Measurements from ENCODE around the gene DUOX2. TPM values are rescaled to one million over a fixed set of nuclear protein-coding genes. Genes with fewer than 3 reads are reported as not detected.
A peak's percentile ranks its signal among the peaks of the same experiment; 100 is the strongest.

The DUOX2 gene
- total and polyA plus RNA-seq, 4 donors = 0.06 to 0.08 TPM; not detected in 2

DNA sequence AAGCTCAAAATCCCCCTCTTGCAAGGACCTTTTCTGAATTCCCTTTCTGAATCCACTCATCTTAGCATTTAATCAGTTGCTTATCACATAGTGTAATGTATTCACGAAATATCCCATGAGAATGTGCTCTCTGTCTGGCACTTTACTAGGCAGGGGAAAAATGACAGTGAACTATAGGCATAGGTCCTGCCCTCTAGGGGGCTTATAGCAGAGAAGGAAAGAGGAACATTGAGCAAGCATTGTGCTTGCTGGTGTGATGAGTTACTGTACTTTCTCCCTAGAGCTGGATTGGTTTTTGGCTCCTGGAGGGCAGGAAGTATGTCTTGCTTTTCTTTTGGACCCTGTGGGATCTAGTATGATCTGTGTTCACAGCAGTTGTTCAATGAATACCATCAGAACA is 26.5 kb downstream of the DUOX2 start:
- Histone ChIP-seq H3K9me3 (ENCODE audit: control insufficient read depth in 4 of 4, low read length in 3 of 4) (no peaks in the 10 kb centered on the region), H3K4me3 (ENCODE audit: low read depth in 1 of 3, low read length in 3 of 3) (no peak overlapping the region), H3K27ac (ENCODE audit: low read depth in 1 of 2, low read length in 2 of 2) (no peak overlapping the region), H3K27me3 (ENCODE audit: control insufficient read depth in 4 of 4, insufficient read depth in 4 of 4, low read length in 3 of 4) (no peaks in the 10 kb centered on the region), H3K36me3 (ENCODE audit: control insufficient read depth in 4 of 4, insufficient read depth in 3 of 4, low read depth in 1 of 4, low read length in 3 of 4) (no peaks in the 10 kb centered on the region), H3K4me1 (ENCODE audit: control insufficient read depth in 4 of 4, insufficient read depth in 4 of 4, low read length in 3 of 4) (no peaks in the 10 kb centered on the region), H3K9ac (ENCODE audit: low read depth in 1 of 2, low read length in 2 of 2) (no peak overlapping the region)
- 75% methylated on average over 1 of the region's 1 CpG for WGBS
- no peak for DNase-seq (ENCODE audit: low spot score)
- TF ChIP-seq FOXA1 (IDR thresholded peaks at IDR 0.05) = no peak
- no peak for TF ChIP-seq NR2F2 (IDR thresholded peaks at IDR 0.05)
- TF ChIP-seq, protein P1, sequence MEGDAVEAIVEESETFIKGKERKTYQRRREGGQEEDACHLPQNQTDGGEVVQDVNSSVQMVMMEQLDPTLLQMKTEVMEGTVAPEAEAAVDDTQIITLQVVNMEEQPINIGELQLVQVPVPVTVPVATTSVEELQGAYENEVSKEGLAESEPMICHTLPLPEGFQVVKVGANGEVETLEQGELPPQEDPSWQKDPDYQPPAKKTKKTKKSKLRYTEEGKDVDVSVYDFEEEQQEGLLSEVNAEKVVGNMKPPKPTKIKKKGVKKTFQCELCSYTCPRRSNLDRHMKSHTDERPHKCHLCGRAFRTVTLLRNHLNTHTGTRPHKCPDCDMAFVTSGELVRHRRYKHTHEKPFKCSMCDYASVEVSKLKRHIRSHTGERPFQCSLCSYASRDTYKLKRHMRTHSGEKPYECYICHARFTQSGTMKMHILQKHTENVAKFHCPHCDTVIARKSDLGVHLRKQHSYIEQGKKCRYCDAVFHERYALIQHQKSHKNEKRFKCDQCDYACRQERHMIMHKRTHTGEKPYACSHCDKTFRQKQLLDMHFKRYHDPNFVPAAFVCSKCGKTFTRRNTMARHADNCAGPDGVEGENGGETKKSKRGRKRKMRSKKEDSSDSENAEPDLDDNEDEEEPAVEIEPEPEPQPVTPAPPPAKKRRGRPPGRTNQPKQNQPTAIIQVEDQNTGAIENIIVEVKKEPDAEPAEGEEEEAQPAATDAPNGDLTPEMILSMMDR (IDR thresholded peaks at IDR 0.05; ENCODE audit: low read depth, low read length, missing input control) = no peak
- TF ChIP-seq JUND (IDR thresholded peaks at IDR 0.05) = no peak
- TF ChIP-seq TAF1 (conservative IDR thresholded peaks at IDR 0.05) = no peak
- TF ChIP-seq GABPA (IDR thresholded peaks at IDR 0.05 in 1 of 2, conservative IDR thresholded peaks at IDR 0.05 in 1 of 2) = no peak
- TF ChIP-seq EGR1 (IDR thresholded peaks at IDR 0.05; ENCODE audit: low read depth in 2 of 2) = no peak
- TF ChIP-seq FOXA2 (IDR thresholded peaks at IDR 0.05) = no peak
- no peak for TF ChIP-seq SP1 (IDR thresholded peaks at IDR 0.05)
- no peak for TF ChIP-seq YY1 (IDR thresholded peaks at IDR 0.05)
- no peak for TF ChIP-seq RAD21 (IDR thresholded peaks at IDR 0.05)
- TF ChIP-seq, protein P2, sequence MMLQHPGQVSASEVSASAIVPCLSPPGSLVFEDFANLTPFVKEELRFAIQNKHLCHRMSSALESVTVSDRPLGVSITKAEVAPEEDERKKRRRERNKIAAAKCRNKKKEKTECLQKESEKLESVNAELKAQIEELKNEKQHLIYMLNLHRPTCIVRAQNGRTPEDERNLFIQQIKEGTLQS (IDR thresholded peaks at IDR 0.05) = no peak
- TF ChIP-seq HNF4G (IDR thresholded peaks at IDR 0.05) = no peak
- TF ChIP-seq, protein P3, sequence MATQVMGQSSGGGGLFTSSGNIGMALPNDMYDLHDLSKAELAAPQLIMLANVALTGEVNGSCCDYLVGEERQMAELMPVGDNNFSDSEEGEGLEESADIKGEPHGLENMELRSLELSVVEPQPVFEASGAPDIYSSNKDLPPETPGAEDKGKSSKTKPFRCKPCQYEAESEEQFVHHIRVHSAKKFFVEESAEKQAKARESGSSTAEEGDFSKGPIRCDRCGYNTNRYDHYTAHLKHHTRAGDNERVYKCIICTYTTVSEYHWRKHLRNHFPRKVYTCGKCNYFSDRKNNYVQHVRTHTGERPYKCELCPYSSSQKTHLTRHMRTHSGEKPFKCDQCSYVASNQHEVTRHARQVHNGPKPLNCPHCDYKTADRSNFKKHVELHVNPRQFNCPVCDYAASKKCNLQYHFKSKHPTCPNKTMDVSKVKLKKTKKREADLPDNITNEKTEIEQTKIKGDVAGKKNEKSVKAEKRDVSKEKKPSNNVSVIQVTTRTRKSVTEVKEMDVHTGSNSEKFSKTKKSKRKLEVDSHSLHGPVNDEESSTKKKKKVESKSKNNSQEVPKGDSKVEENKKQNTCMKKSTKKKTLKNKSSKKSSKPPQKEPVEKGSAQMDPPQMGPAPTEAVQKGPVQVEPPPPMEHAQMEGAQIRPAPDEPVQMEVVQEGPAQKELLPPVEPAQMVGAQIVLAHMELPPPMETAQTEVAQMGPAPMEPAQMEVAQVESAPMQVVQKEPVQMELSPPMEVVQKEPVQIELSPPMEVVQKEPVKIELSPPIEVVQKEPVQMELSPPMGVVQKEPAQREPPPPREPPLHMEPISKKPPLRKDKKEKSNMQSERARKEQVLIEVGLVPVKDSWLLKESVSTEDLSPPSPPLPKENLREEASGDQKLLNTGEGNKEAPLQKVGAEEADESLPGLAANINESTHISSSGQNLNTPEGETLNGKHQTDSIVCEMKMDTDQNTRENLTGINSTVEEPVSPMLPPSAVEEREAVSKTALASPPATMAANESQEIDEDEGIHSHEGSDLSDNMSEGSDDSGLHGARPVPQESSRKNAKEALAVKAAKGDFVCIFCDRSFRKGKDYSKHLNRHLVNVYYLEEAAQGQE (IDR thresholded peaks at IDR 0.05) = no peak
- TF ChIP-seq, protein P4, sequence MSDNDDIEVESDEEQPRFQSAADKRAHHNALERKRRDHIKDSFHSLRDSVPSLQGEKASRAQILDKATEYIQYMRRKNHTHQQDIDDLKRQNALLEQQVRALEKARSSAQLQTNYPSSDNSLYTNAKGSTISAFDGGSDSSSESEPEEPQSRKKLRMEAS (IDR thresholded peaks at IDR 0.05) = no peak
- no peak for TF ChIP-seq HNF4A (conservative IDR thresholded peaks at IDR 0.05)
- TF ChIP-seq, protein P5, sequence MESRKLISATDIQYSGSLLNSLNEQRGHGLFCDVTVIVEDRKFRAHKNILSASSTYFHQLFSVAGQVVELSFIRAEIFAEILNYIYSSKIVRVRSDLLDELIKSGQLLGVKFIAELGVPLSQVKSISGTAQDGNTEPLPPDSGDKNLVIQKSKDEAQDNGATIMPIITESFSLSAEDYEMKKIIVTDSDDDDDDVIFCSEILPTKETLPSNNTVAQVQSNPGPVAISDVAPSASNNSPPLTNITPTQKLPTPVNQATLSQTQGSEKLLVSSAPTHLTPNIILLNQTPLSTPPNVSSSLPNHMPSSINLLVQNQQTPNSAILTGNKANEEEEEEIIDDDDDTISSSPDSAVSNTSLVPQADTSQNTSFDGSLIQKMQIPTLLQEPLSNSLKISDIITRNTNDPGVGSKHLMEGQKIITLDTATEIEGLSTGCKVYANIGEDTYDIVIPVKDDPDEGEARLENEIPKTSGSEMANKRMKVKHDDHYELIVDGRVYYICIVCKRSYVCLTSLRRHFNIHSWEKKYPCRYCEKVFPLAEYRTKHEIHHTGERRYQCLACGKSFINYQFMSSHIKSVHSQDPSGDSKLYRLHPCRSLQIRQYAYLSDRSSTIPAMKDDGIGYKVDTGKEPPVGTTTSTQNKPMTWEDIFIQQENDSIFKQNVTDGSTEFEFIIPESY (IDR thresholded peaks at IDR 0.05) = no peak

DNA sequence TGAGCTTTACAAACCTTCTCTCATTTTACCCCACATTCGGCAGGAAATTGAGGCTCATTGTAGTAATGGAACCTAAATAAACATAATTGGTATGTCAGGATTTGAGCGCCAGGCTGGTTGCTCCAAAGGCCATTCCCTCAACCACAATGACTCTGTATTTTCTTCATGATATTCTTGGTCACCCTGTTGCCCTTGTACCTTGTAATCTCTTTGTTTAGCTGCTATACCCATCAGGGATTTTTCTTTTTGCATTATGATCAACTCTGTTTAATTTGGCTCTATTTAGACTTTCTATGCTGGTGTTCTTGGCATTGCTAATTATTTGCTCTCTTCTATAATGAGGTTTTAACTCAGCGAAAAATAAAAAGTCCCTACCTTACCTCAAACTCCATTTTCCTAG is 29.8 kb downstream of the DUOX2 start:
- Histone ChIP-seq H3K27ac (ENCODE audit: low read depth in 1 of 2, low read length in 2 of 2) (no peak overlapping the region), H3K4me1 (ENCODE audit: control insufficient read depth in 4 of 4, insufficient read depth in 4 of 4, low read length in 3 of 4) (no peaks in the 10 kb centered on the region), H3K27me3 (ENCODE audit: control insufficient read depth in 4 of 4, insufficient read depth in 4 of 4, low read length in 3 of 4) (no peaks in the 10 kb centered on the region), H3K9ac (ENCODE audit: low read depth in 1 of 2, low read length in 2 of 2) (no peak overlapping the region), H3K4me3 (ENCODE audit: low read depth in 1 of 3, low read length in 3 of 3) (no peak overlapping the region), H3K9me3 (ENCODE audit: control insufficient read depth in 4 of 4, low read length in 3 of 4) (no peaks in the 10 kb centered on the region), H3K36me3 (ENCODE audit: control insufficient read depth in 4 of 4, insufficient read depth in 3 of 4, low read depth in 1 of 4, low read length in 3 of 4) (no peaks in the 10 kb centered on the region)
- TF ChIP-seq HNF4G (IDR thresholded peaks at IDR 0.05) = no peak
- TF ChIP-seq, protein P5 (IDR thresholded peaks at IDR 0.05) = peak; percentile 23
- DNase-seq (ENCODE audit: low spot score) = no peak
- 67% methylated on average over 3 of the region's 3 CpGs for WGBS
